HL-60 (cell line): ENCODE data around the gene ADD3.

Source experiments
- DNase-seq, 2 experiments: peaks; one replicate each; pipeline ENCODE4 v3.0.0-alpha.2; 2010 to 2020; ENCODE audit warnings: low read depth in 1 of 2, low spot score in 1 of 2
- H3K27ac ChIP-seq: fragments of 250-450 bp; sonication (Bioruptor Pico); replicated peaks from 2 replicates; pipeline ENCODE4 v1.5.1; 2020; ENCODE audit warnings: mild to moderate bottlenecking, moderate library complexity
- H3K27me3 ChIP-seq: fragments of 250-450 bp; sonication (Bioruptor Pico); 2 replicates; pipeline ENCODE4 v1.5.1; 2021; ENCODE audit warnings: mild to moderate bottlenecking, moderate library complexity; ENCODE audit not compliant: insufficient read depth, poor library complexity, severe bottlenecking
- H3K4me3 ChIP-seq: replicated peaks from 2 replicates; pipeline ENCODE4 v1.5.1; 2011; ENCODE audit warnings: mild to moderate bottlenecking, control low read depth, low read length; ENCODE audit not compliant: insufficient read depth
- CTCF ChIP-seq: IDR thresholded peaks from one replicate; pipeline ENCODE4 v1.5.1; 2011; ENCODE audit warnings: low read length, control low read depth, inconsistent platforms; ENCODE audit not compliant: insufficient read depth
- GABPA ChIP-seq: IDR thresholded peaks from 2 replicates; pipeline ENCODE4 v1.6.1; 2012; ENCODE audit warnings: low read depth
- POLR2AphosphoS5 ChIP-seq: IDR thresholded peaks from 2 replicates; pipeline ENCODE4 v1.6.1; 2012; ENCODE audit warnings: low read depth
- REST ChIP-seq: IDR thresholded peaks from 2 replicates; pipeline ENCODE4 v1.6.1; 2012; ENCODE audit warnings: low read depth; ENCODE audit not compliant: insufficient replicate concordance
- SPI1 ChIP-seq: IDR thresholded peaks from 2 replicates; pipeline ENCODE4 v1.6.1; 2012; ENCODE audit warnings: low read depth, mild to moderate bottlenecking, borderline replicate concordance

Gene ADD3

GRCh38 chr10:110103921-110104461 is 96.2 kb downstream of the ADD3 start:
- DNase-seq: peak in 1 of 2 experiments; percentile 6
- Histone ChIP-seq H3K27me3 (no peaks in the 10 kb centered on the region), H3K27ac (no peak overlapping the region), H3K4me3 (no peak overlapping the region)
- no peak for TF ChIP-seq GABPA
- TF ChIP-seq CTCF: no peak
- no peak for TF ChIP-seq SPI1
- TF ChIP-seq REST: no peak
- TF ChIP-seq POLR2AphosphoS5: no peak

GRCh38 chr10:110105873-110106272 is 98.1 kb downstream of the ADD3 start:
- Histone ChIP-seq H3K27me3 (no peaks in the 10 kb centered on the region), H3K27ac (no peak overlapping the region), H3K4me3 (no peak overlapping the region)
- no peak for DNase-seq
- TF ChIP-seq CTCF: no peak
- TF ChIP-seq POLR2AphosphoS5: no peak
- no peak for TF ChIP-seq SPI1
- TF ChIP-seq GABPA: no peak
- no peak for TF ChIP-seq REST

GRCh38 chr10:110107430-110107829 is 99.6 kb downstream of the ADD3 start:
- TF ChIP-seq SPI1 (no peak), REST (no peak), POLR2AphosphoS5 (no peak), GABPA (no peak), CTCF (no peak)
- no peak for DNase-seq
- Histone ChIP-seq H3K4me3 (no peak overlapping the region), H3K27me3 (no peaks in the 10 kb centered on the region), H3K27ac (no peak overlapping the region)
